Germinal center (tissue), 1 donor: ENCODE results near the gene GSTP1.
A peak's percentile ranks its signal among the peaks of the same experiment; 100 is the strongest.

Source experiments
- DNase-seq: peaks from one replicate; pipeline ENCODE4 v3.0.0; 2012; ENCODE audit warnings: mixed read lengths, low spot score

Gene GSTP1

GRCh38 chr11:67630228-67630942 lies 46.8 kb downstream of the GSTP1 start:
- peak; percentile 96 for DNase-seq

- DNase-seq: no peak
These were observed 47.3 kb downstream of the GSTP1 start for GRCh38 chr11:67630943-67631331.

- no peak for DNase-seq
These were observed 47.8 kb downstream of the GSTP1 start for GRCh38 chr11:67631411-67631810.

GRCh38 chr11:67631853-67632174 lies 48.2 kb downstream of the GSTP1 start:
- no peak for DNase-seq

- no peak for DNase-seq
These were observed 48.8 kb downstream of the GSTP1 start for GRCh38 chr11:67632175-67632981.

GRCh38 chr11:67632982-67633755 lies 49.6 kb downstream of the GSTP1 start:
- no peak for DNase-seq

- no peak for DNase-seq
These were observed 50.2 kb downstream of the GSTP1 start for GRCh38 chr11:67633758-67634365.

- no peak for DNase-seq
These were observed 51.0 kb downstream of the GSTP1 start for GRCh38 chr11:67634366-67635230.

- no peak for DNase-seq
These were observed 51.6 kb downstream of the GSTP1 start for GRCh38 chr11:67635231-67635521.
